Stimulated activated CD4-positive, alpha-beta T cell treated with anti-CD3 and anti-CD28 coated beads, TNF-alpha, amount 100 ng/mL, for 24 hours (primary cell): ENCODE results near the gene PPP4C.

ENCODE experiments used
- DNase-seq, 3 experiments: peaks; one replicate each; pipeline ENCODE4 v3.0.0-alpha.2; 2020; ENCODE audit warnings: low read depth in 3 of 3

PPP4C gene

DNA sequence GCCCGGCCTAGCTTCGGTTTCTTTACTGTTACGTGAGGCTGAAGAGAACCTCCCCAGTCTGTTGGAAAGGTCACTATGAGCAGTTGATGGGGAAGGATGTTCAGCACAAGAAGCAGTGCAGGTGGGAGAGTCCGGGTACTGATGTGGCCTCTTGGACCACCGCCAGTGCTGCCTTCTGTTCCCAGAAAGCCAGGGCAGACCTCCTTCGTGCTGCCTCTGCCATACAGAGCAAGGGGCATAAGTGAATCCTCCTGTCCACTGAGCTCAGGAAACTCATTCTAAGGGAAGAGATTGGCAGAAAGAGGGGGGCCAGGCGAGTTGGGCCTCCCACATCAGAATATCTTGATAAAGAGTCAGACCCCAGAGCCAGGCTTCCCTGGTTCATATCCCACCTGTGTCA lies 3.7 kb downstream of the PPP4C start:
- DNase-seq: no peak

DNA sequence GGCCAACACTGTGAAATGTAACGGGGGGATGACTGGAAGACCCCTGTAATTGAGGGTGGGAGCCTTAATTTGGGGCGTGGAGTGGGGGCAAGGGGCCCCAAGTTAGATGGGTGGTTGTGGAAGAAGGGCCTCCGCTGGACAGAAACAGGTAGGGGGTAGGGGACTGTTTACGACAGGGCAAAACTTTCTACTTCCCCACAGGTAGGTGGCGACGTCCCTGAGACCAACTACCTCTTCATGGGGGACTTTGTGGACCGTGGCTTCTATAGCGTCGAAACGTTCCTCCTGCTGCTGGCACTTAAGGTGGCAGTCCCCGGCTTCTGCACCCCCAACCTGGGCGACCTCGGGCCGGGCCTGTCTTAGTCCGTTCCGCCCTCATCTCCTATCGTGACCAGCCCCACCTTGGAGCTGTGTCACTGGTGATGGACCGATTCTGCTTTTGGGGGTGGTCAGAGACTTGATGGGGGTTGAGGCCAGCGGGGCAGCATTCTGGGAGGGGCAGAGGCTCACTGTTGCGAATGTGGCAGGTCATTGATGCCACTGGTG lies 6.8 kb downstream of the PPP4C start:
- no peak for DNase-seq

DNA sequence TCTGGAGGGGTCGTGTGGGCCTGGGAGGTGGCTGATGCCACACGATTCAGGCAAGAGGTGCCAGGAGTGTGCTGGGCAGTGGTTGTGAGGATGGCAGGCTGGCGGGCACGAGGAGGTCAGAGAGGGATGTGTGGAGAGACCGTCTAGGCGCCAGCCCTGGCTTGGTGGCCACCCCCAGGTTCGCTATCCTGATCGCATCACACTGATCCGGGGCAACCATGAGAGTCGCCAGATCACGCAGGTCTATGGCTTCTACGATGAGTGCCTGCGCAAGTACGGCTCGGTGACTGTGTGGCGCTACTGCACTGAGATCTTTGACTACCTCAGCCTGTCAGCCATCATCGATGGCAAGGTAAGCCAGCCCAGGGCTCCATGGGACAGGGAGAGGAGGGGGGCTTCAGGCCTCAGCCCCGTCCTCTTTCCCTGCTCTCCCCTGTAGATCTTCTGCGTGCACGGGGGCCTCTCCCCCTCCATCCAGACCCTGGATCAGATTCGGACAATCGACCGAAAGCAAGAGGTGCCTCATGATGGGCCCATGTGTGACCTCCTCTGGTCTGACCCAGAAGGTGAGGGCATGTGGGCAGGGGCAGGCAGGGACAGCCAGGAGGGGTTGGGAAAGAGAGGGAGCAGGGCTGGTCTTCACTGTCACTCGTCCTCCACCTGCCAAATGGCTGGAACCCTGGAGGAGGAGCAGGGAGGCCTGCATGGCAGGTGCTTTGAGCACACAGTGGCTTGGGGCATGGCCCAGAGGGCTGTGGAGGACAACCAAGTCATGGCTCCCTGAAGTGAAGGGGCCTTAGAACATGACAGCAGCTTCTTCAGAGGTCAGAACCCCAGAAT lies 7.6 kb downstream of the PPP4C start:
- DNase-seq: no peak

DNA sequence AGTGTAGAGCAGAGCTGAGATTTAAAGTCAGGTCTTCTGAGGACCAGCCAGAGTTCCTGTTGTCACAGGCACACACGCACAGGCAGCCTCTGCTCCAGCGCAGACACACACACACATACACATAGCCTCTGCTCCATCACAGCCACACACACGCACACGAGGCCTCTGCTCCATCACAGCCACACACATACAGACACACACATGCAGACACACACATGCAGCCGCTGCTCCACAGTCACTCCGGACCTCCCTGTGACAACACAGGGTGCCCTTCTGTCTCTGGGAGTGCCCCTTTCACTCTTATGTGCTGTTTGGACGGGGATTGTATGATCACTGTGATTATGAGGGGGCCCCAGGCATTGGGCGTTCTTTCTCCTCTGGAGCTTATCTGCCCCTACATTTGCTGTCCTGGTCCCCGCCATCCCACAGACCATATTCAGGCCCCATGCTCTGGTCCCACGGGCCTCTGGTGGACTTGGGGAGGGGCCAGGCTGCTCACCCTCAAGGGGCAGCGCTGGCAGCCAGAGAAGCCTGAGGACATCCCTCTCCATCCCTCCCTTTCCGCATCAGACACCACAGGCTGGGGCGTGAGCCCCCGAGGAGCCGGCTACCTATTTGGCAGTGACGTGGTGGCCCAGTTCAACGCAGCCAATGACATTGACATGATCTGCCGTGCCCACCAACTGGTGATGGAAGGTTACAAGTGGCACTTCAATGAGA lies 8.5 kb downstream of the PPP4C start:
- no peak for DNase-seq

DNA sequence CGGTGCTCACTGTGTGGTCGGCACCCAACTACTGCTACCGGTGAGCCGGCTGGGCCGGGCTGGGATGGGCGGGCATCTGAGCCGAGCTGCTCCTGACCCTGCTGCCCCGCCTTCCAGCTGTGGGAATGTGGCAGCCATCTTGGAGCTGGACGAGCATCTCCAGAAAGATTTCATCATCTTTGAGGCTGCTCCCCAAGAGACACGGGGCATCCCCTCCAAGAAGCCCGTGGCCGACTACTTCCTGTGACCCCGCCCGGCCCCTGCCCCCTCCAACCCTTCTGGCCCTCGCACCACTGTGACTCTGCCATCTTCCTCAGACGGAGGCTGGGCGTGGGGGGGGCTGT lies 9.0 kb downstream of the PPP4C start:
- no peak for DNase-seq

DNA sequence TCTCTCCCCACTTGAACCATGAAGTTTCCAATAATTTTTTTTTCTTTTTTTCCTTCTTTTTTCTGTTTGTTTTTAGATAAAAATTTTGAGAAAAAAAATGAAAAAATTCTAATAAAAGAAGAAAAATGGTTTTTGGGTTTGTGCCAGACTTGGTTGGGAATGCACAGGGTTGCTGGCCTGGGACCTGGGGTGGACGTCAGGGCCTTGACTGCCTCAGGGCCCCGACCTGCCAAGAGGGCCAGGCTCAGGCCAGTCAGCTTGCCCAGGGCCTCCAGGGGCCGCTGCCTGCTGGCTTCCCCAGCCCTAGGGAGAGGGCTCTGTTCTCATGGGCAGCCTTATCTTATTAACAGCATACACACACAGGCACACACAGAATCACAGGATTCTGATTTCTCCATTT lies 9.5 kb downstream of the PPP4C start:
- DNase-seq: no peak

DNA sequence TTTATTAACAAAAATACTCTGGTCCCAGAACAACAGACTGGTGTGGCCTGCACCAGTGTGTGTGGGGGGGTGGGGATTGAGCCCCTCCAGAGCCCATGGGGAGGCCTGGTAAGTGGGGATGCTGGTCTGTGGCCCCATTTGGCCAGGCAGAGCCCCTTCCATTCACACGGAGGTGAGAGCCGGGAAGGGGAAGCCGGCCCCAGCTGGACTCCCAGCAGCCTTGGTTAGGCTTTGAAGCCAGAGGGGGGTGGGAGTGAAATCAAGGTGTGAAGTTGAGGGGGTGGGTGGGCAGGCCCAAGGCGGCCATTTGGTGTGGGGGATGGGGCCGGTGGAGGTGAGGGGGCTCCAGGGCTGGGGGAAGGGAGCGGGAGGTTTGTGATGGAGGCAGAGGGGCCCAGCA lies 10.0 kb downstream of the PPP4C start:
- no peak for DNase-seq

DNA sequence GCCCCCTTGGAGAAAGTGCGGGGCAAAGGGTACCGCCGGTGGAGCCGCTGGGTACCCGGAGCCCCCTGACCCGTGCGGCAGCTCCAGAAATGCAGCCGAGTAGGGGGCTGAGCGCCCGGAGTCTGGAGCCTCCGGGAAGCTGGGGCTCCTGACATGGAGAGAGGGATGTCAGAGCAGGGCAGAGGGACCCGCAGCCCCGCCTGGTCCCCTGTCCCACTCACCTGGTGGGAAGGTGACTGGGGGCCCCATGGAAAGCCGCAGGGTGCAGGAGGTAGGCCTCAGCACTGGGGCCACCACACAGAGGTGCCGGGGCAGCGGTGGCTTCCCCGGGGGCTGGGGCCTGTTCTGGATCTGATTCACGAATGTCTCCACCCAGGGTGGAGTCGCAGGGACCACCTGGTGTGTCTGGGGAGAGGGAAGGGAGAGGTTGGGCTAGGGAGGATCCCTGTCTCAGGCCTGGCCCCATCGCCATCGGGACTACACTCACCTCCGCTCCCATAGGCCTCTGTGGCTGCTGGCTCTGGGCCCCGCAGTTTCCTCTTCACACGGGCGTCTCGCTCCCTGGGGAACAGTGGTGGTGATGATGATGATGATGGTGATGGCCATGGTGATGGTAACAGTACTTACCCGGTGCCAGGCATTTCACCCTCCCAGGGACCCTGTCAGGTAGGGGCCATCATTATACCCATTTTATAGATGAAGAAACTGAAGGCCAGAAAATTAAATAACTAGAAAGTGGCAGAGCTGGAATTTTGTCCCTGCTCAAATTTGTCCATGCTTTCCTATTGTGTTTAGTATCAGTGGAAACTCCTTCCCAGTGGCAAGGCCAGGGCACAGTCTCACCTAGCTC lies 10.7 kb downstream of the PPP4C start:
- DNase-seq: no peak

DNA sequence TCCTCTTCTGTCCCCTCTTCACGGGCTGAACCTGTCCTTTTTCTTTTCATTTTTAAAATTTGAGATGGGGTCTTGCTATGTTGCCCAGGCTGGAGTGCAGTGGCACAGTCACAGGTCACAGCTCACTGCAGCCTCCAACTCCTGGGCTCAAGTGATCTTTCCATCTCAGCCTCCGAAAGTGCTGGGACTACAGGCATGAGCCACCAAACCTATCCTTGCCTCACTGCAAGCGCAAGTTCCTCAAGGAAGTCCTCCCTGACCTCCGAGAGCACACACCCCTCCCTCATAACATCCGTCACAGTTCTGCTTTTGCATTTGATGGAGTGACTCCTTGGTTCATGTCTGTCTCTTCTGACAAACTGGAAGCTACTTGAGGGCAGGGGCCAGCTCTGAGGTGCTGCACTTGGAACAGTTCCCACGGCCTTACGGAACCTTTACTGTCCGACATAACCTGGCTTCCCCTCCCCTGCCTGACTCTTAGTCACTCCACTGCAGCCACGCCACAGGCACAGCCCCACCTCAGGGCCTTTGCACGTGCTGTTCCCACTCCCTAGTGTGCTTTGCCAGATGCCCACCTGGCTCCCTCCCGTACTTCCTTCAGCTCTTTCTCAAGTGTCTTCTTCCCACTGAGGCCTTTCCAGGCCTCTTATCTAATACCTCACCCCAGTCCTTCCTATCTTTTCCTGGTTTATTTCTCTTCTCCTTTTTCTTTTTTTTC lies 11.5 kb downstream of the PPP4C start:
- no peak for DNase-seq

DNA sequence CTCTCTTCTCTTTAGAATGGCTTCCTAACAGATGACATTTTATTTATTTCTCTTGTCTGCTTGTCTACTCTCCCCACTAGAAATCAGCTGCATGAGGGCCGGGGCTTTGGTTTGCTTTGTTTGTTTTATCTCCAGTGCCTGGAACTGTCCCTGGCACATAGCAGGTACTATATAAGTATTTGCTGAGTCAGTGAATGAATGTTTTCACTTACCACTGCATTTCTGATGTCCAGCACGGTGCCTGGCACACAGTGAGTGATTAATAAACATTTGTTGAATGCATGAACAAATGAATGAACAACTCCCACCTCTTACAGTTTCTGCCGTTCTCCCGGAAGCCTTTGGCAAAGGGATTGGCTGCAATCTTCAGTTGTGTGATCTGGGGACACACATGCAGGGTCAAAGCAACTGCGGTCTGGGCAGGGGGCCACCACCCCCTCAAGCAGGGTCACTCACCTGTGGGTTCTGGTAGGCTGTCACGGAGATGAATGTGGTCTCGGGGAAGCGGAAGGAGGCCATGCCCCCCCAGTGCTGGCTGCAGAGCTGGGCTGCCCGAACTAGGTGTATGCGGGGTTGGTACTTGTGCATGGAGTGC lies 12.5 kb downstream of the PPP4C start:
- no peak for DNase-seq

DNA sequence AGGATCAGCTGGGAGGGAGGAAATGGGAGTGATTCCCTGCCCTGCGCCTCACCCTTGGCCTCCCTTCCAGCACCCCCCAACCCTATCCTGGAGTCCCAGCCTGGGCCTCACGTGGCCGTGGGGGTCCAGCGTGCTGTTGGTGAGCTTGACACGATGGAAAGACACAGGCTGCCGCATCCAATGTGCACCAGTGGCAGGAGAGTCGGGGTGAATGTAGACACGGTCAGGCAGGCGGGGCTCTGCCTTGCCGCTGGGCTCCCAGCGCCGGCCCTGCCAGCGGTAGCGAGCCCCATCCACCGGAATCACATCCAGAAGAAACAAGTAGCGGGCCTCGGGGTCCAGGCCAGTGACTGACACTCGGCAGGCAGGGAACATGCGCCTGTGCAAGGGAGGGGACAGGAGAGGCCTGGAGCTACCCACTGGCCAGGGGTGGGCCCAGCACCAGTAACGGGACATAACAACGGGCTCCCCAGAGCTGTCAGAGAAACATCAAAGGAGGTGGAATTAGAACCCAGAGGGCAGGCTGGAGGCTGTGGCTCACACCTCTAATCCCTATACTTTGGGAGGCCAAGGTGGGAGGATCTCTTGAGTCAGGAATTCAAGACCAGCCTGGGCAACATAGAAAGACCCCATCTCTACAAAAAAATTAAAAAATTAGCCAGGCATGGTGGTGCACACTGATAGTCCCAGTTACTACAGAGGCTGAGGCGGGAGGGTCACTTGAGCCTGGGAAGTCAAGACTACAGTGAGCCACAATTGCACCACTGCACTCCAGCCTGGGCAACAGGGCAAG lies 13.2 kb downstream of the PPP4C start:
- DNase-seq: no peak

DNA sequence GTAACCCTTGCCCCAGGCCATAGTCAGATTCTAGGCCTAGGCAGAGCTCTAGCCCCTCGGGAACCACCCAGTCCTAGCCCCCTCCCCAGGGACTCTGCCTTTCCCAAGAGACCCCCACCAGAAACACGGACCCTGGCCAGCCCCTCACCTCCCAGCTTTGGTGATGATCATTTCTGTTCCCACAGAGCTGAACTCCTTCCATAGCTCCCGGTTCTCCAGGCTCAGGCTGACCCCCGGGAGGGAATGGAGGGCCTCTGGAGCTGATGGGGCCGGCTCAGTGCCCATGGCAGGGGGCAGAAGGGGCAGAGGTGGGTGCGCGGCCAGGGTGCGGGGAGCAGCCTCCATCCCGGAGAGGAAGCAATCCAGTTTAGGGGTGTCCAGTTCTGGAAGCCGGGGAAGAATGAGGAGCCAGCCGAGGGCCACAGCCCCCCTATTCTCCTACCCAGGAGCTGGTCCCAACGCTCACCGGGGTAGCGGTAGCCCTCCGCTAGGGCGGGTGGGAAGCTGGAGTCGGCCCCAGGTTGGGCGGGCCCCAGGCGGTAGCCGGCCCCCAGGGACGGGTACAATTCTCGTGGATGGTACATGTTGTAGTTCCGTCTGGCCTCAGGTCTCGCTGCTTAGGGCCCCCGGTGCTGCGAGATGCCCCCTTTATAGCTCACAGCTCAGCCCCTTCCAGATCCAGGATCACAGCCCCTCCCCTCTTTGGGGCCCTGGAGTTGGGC lies 15.0 kb downstream of the PPP4C start:
- no peak for DNase-seq

DNA sequence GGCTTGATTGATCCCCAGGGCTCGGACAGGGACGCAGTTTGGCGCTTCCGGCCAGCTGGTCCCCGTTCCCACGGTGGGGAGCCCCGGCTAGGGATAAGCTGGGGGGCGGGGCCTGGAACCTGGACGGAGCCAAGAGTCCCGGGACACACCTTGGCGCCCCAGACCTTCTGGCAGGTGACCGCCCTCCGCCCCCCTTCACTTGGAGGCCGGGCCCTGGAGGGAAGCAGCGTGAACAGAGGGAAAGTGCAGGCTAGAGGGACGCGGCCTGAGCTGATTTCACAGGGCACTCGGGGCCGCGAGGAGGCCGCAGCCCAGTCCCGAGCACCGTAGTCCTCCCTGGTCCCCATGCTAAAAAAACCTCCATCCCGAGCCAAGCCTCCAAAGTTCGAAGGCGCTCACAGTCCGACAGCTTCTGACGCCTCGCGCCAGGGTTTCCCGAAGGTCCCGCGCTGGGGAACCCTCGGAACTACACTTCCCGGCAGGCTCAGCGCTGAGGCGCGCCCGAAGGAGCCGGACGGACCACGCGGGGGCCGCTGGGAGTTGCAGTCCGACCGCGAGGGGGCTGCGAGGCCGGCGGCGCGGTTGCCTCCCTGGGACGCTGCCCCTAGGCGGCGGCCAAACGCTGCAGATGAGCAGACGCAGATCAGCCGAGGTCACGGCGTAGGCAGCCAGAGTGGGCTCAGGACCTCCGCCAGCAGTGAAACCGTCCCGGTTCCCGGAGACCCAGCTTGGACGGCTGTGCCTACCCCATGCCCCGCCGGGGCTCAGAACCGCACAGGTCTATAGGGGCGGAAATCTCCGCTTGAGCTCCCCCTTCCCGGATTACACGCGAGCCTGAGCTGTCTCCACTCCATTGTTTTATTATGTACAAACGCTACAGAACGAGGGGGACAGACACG lies 15.9 kb downstream of the PPP4C start, which contains the start of gene TBX6:
TSS of gene TBX6 (minus strand) at position 451 of the 899 bp plus-strand sequence. CDS start 731 bp downstream, outside the sequence.
- DNase-seq: peak; percentile 86 to 93 (median 90)

DNA sequence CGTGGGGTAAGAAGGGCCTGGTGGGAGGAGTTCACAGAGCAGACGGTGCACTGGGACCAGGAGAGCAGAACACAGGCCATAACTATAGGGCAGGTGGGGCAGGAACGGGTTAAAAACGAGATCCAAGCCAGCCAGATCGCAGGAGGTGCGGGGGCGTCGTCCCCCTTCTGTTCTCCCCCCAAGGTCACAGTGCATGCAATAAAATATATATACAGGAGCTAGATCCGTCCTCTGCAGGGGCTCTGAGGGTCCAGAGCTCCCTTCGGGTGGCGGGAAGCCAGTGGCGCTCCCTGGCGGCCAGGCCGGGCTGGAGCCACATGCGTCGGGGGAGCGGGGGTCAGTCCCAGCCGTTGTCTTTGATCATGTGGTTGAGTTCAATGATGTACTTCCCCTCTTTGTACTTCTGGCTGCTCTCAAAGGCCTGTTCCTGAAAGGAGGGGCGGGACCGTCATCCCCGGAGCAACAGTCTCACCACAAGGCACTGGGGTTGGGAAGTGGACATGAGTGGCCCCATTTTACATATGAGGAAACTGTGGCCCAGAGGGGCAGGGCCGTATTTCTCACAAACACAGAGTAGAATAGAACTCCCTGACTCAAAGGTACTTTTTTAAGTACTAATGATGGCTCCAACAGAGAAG lies 16.7 kb downstream of the PPP4C start:
- DNase-seq: peak; percentile 34 to 74 (median 46)

DNA sequence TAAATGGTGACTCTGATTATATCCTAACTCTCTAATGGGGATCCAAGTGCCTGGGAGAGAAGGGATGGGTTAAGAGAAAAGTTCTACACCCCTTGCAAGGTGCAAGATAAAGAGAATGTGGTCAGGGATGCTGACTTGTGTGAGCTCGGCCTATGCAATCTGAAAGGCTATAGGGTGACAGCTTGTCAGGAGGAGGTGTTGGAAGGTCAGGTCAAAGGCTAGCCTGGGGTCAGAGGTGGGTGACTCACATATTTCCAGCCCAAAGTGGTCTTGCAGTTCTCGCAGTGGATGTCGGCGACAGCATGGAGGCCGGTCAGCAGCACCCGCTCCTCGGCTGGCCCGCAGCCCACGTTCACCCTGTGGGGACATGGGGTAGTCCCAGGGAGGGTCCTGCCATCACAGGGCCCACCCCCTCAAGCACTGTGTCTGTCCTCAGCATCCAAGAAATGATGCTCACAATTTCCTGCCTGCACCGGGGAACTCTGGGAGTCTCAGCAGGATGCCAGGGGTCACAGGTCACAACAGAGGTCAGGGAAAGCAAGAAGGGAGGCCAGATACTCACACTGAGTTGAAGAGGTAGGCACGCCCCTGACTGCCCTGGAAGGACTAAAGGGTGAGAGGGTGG lies 18.9 kb downstream of the PPP4C start:
- no peak for DNase-seq

DNA sequence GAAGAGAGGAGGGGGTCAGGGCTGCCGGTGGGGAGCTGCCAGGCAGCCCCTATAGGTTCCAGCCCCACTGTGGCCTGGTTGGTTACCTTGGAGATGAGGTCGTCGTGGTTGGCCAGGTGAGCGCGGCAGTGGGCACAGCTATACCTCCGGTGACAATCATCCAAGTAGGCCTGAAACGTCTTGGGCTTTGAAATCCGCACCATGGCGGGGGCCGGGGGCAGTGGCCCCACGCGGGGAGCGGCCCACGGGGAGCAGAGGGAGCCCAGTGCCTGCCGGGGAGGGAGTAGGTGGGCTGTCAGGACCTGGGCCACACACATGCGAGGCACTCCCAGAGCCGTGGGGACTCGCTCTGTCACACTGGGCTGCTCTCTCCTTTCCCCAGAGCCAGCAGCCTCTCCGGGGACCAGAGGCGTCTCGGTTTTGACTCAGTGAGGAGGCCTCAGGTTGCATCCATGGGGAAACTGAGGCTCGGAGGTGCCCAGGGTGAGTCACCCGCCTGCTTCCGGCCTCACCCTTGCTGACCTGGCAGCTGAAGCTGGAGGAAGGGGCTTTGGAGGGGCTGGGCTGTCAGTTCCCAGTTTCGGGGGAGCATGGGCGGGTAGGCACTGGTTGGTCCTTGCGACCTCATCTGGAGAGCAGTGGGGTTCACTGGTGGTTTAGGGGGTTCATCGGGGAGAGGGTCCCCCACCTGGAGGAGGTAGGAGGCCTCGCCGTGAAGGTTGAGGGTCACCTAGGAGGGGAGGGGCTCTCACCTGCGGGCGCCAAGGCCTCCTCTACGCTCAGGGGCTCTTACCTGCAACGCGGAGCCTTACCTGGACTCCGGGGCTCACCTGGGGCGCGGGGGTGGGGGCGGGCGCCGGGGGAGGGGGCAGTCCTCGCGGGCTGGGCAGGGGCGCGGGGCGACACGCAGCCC lies 19.6 kb downstream of the PPP4C start:
- DNase-seq: no peak
